NCI-H2196 (cell line): ENCODE measurements around the gene KLK6.

Source experiments
- DNase-seq: peaks from one replicate; lab custom pipeline; 2025; ENCODE audit not compliant: unreplicated experiment; lab: John Stamatoyannopoulos, UW

Gene KLK6

DNA sequence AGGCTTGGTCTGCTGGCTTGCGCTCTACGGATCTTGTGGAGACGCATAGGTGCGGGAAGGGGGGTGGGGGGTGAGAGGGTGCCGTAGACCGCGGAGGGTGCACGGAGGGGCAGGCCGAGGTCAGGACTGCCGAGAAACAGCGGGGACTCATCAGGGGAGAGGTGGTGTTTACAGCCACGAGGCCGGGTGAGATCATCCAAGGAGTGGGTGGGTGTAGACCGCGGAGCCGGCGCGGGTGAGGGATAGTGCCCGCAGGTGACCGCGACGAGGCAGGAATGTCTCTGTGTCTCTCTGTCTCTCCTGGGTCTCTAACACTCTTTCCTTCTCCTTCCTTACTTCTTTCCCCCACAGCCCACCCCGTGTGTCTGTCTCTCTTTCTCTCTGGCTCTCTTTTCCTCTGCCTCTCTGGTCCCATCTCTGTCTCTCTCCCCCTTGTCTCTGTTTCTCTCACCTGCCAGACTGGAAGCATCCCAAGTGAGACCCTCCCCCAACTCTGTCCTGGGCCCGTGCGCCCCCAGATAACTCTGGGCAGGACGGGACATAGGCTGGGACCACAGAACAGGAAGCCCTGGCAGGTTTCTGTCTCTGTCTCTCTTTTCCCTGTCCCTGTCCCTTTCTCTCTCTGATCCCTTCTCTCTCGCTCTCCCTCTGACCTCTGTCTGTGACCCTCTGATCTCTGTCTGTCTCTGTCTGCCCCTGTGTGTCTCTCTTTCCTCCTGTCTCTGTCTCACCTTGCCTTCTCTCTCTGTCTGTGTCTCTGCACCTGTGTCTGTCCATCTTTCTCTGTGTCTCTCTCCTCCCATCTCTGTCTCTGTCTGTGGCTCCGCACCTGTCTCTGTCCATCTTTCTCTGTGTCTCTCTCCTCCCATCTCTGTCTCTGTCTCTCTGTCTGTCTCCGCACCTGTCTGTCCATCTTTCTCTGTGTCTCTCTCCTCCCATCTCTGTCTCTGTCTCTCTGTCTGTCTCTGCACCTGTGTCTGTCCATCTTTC is 56.4 kb downstream of the KLK6 start:
- DNase-seq: no peak

DNA sequence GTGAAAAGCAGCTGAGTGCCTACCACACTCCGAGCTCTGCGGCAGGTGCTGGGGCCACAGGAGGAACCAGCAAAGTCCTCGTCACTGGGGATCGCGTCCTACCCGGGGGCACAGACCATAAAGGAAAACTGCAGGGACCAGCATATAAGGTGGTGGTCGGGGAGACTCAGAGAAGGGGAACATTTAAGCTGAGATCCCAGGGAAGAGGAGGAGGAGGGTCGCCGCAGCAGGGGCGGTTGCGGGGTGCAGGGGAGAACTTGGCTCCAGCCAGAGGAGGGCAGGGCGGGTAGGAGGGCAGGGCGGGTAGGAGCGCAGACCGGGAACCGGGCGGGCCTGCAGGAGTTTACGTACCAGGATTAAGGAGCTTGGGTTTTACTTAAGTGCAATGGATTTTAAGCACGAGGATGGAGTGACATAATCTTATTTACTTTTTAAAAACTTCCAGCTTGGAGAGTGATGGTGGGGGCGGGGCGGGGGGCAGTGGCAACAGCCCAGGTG is 57.2 kb downstream of the KLK6 start:
- no peak for DNase-seq

DNA sequence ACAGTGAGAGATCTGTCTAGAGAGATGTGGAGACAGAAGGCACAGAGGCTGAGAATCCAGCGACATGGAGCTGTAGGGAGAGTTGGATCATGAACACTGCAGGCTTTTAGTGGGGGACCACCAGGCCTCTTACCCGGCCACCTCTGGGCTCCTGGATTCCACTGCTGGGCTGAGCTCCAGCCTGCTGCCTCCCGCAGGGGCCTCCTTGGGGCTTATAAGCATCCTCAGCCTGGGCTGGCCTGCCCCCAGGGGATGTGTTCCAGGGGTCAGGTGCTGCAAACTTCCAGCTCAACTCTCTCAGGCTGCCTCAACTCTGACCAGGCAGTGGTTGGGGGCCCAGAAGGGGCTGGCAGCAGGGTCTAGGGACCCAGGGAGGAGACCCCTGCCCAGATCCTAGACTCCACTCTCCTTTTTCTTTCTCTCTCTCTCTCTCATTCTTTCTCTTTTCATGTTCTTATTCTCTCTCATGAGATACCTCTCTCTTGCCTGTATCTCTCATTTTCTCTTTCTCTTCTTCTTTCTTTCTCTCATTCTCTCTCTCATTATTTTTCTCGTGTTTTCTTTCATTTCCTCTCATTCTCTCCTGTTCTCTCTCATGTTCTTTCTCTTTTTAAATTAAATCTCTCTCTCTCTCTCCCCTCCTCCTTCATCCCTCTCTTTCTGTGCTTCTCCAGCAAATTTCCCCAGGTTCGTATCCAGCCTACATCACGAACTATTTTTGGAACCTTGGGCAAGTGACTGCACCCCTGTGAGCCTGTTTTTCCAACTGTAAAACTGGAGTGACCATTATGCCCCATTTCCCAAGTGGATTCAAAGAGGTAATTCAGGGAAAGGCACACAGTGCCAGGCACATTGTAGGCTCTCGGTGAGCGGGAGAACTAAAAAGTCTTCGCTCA is 57.9 kb downstream of the KLK6 start, which contains the start of gene KLK4:
KLK4 (minus strand) TSS at position 190 of the 896 bp plus-strand sequence. CDS start 657 bp downstream, outside the sequence.
- DNase-seq: no peak

DNA sequence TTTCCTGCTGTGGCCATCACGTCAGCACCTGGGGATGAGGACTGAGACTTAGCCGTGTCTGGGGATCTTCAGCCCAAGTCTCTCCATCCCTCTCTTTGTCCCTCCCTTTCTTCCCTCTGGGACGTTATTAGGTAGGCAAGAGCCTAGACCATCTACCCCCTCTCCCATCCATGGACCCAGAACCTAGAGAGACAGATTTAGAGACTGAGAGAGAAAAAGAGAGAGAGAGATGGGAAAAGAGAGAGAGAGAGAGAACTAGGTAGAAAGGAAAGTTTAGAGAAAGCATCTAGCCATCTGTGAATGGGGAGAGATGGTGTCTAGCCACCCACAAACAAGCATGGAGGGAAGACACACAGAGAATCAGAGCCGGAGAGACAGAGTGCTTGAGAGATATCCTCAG is 58.7 kb downstream of the KLK6 start:
- no peak for DNase-seq

DNA sequence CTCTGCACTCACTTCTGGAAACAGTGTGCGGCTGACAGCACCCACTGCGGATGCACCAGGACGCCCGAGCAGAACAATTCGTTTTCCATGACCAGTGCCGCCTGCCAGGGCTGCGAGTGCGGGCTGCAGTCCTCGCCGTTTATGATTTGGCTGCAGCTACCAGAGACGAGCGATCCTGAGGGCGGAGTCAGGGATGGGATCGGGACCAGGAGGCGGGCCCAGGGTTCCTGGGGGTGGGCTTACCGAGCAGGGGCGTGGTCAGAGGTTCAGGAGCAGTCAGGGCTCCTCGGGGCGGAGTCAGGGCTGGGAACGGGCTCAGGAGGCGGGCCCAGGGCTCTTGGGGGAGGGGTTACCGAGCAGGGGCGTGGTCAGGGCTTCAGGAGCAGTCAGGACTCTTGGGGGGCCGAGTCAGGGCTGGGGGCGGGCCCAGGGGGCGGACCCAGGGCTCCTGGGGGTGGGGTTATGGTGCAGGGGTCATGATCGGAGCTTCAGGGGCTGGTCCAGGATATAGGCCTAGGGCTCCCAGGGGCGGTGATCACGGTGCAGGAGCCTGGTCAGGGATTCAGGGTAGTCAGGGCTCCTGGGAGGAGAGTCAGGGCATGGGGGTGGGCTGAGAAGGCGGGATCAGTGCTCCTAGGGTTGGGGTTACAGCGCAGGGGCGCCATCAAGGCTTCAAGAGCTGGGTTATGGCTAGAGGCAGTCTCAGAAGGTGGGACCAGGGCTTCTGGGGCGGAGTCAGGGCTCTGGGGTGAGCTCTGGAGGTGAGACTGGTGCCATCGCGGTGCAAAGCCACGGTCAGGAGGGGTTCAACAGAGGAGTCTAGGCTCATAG is 59.9 kb downstream of the KLK6 start:
- DNase-seq: peak; percentile 20
